SK-N-SH treated with all-trans-retinoic acid at 6 μM for 48 hours (cell line): ENCODE data around the gene ENHO.
A peak's percentile ranks its signal among the peaks of the same experiment; 100 is the strongest.

Experiments used
- ATAC-seq: fragments of 200-7000 bp; cut with Tn5 transposase; 3 replicates; pipeline ENCODE4 v1.9.1; 2020; ENCODE audit warnings: mild to moderate bottlenecking, moderate library complexity
- ARNTL ChIP-seq: fragments of 450-650 bp; formaldehyde crosslinking; IDR thresholded peaks from 2 replicates; pipeline ENCODE4 v1.5.0; 2020; ENCODE audit warnings: low read depth, mild to moderate bottlenecking, moderate library complexity, borderline replicate concordance
- CREB5 ChIP-seq: fragments of 250-450 bp; sonication (Bioruptor Pico); IDR thresholded peaks from 2 replicates; pipeline ENCODE4 v1.5.1; 2020; ENCODE audit warnings: low read depth, mild to moderate bottlenecking, moderate library complexity
- CSDC2 ChIP-seq: fragments of 250-450 bp; sonication (Bioruptor Pico); IDR thresholded peaks from 2 replicates; pipeline ENCODE4 v1.5.0; 2020; ENCODE audit warnings: mild to moderate bottlenecking, moderate library complexity
- CSRNP3 ChIP-seq: fragments of 250-450 bp; sonication (Bioruptor Pico); IDR thresholded peaks from 2 replicates; pipeline ENCODE4 v1.5.1; 2021; ENCODE audit warnings: mild to moderate bottlenecking, moderate library complexity
- GLIS3 ChIP-seq: fragments of 250-450 bp; sonication (Bioruptor Pico); IDR thresholded peaks from 2 replicates; pipeline ENCODE4 v1.5.0; 2020; ENCODE audit warnings: mild to moderate bottlenecking, moderate library complexity
- ISL1 ChIP-seq: fragments of 250-450 bp; sonication (Bioruptor Pico); IDR thresholded peaks from 2 replicates; pipeline ENCODE4 v2.1.2; 2022; ENCODE audit warnings: mild to moderate bottlenecking, moderate library complexity
- PATZ1 ChIP-seq: fragments of 250-450 bp; sonication (Bioruptor Pico); IDR thresholded peaks from 2 replicates; pipeline ENCODE4 v1.8.0; 2020; ENCODE audit warnings: mild to moderate bottlenecking, moderate library complexity, borderline replicate concordance
- POU6F1 ChIP-seq: fragments of 250-450 bp; sonication (Bioruptor Pico); IDR thresholded peaks from 2 replicates; pipeline ENCODE4 v1.8.0; 2021; ENCODE audit warnings: low read depth, mild to moderate bottlenecking, moderate library complexity, borderline replicate concordance
- PPARA ChIP-seq: fragments of 250-450 bp; sonication (Bioruptor Pico); IDR thresholded peaks from 2 replicates; pipeline ENCODE4 v1.5.0; 2020; ENCODE audit warnings: mild to moderate bottlenecking, borderline replicate concordance
- RARB ChIP-seq: fragments of 250-450 bp; sonication (Bioruptor Pico); IDR thresholded peaks from 2 replicates; pipeline ENCODE4 v1.8.0; 2021; ENCODE audit warnings: mild to moderate bottlenecking, moderate library complexity
- SNAI2 ChIP-seq: fragments of 250-450 bp; sonication (Bioruptor Pico); IDR thresholded peaks from 2 replicates; pipeline ENCODE4 v1.5.0; 2020; ENCODE audit warnings: mild to moderate bottlenecking, moderate library complexity
- TCF4 ChIP-seq: fragments of 250-450 bp; sonication (Bioruptor Pico); IDR thresholded peaks from 2 replicates; pipeline ENCODE4 v1.8.0; 2021; ENCODE audit warnings: mild to moderate bottlenecking, moderate library complexity, borderline replicate concordance
- TOX ChIP-seq: fragments of 250-450 bp; sonication (Bioruptor Pico); IDR thresholded peaks from 2 replicates; pipeline ENCODE4 v1.8.0; 2021; ENCODE audit warnings: mild to moderate bottlenecking, moderate library complexity, borderline replicate concordance
- TSHZ2 ChIP-seq: fragments of 250-450 bp; sonication (Bioruptor Pico); IDR thresholded peaks from 2 replicates; pipeline ENCODE4 v1.5.0; 2020; ENCODE audit warnings: mild to moderate bottlenecking, moderate library complexity
- ZC3H10 ChIP-seq: fragments of 250-450 bp; sonication (Bioruptor Pico); IDR thresholded peaks from 2 replicates; pipeline ENCODE4 v1.5.1; 2021; ENCODE audit warnings: mild to moderate bottlenecking, moderate library complexity
- ZFP3 ChIP-seq: fragments of 250-450 bp; sonication (Bioruptor Pico); IDR thresholded peaks from 2 replicates; pipeline ENCODE4 v1.5.0; 2020; ENCODE audit warnings: mild to moderate bottlenecking, moderate library complexity
- ZFP30 ChIP-seq: fragments of 450-650 bp; formaldehyde crosslinking; IDR thresholded peaks from 2 replicates; pipeline ENCODE4 v1.5.0; 2022; ENCODE audit warnings: mild to moderate bottlenecking, moderate library complexity
- ZNF565 ChIP-seq: fragments of 450-650 bp; formaldehyde crosslinking; conservative IDR thresholded peaks from 2 replicates; pipeline ENCODE4 v1.5.0; 2020; ENCODE audit warnings: low read depth, mild to moderate bottlenecking, moderate library complexity
- ZNF70 ChIP-seq: fragments of 450-650 bp; formaldehyde crosslinking; IDR thresholded peaks from 2 replicates; pipeline ENCODE4 v1.5.0; 2020; ENCODE audit warnings: mild to moderate bottlenecking, moderate library complexity
- ZNF8 ChIP-seq: fragments of 450-650 bp; formaldehyde crosslinking; IDR thresholded peaks from 2 replicates; pipeline ENCODE4 v1.5.0; 2020; ENCODE audit warnings: mild to moderate bottlenecking, moderate library complexity

ENHO gene

GRCh38 chr9:34496149-34496712 lies 26.6 kb downstream of the ENHO start:
- no peak for ATAC-seq
- TF ChIP-seq ZC3H10 = no peak
- no peak for TF ChIP-seq TSHZ2 (CRISPR knock-in tag)
- TF ChIP-seq ZNF565 (CRISPR knock-in tag) = no peak

- no peak for TF ChIP-seq CSRNP3
- no peak for TF ChIP-seq ZFP30
- TF ChIP-seq RARB (CRISPR knock-in tag) = no peak
- TF ChIP-seq ISL1 = no peak
- 0 out of 2 replicates have a peak, but pooled peaks have one; percentile 38 for TF ChIP-seq CSDC2 (CRISPR knock-in tag)
- TF ChIP-seq ZNF8 (CRISPR knock-in tag) = no peak
- peak; percentile 73 for ATAC-seq
Observed at GRCh38 chr9:34493972-34494535, 28.7 kb downstream of the ENHO start.

GRCh38 chr9:34492051-34492450 lies 30.7 kb downstream of the ENHO start:
- no peak for ATAC-seq

GRCh38 chr9:34491596-34491995 lies 31.2 kb downstream of the ENHO start:
- ATAC-seq = no peak

More at GRCh38 chr9:34492051-34492450, 30.7 kb downstream of the ENHO start:
- TF ChIP-seq GLIS3 (CRISPR knock-in tag) = no peak

More at GRCh38 chr9:34491596-34491995, 31.2 kb downstream of the ENHO start:
- TF ChIP-seq ISL1 (no peak), POU6F1 (no peak), ZNF565 (CRISPR knock-in tag) (no peak), SNAI2 (no peak), RARB (CRISPR knock-in tag) (no peak), ZFP30 (no peak), GLIS3 (CRISPR knock-in tag) (no peak), ZFP3 (CRISPR knock-in tag) (no peak), CREB5 (CRISPR knock-in tag) (no peak), PATZ1 (CRISPR knock-in tag) (no peak), ZNF8 (CRISPR knock-in tag) (no peak), ZC3H10 (no peak), CSRNP3 (no peak), ARNTL (CRISPR knock-in tag) (no peak), TOX (no peak), PPARA (CRISPR knock-in tag) (no peak), ZNF70 (CRISPR knock-in tag) (no peak), TCF4 (CRISPR knock-in tag) (no peak)
